ENCODE data around the gene ADAM23. TPM values are rescaled to one million over a fixed set of nuclear protein-coding genes. Genes with fewer than 3 reads are reported as not detected.

ADAM23 gene
- total RNA-seq, 4 donors from 2014 or later, result 0.37 to 4.6 (median 2.2) TPM

- ATAC-seq (ENCODE audit: low FRiP score), result no peak
- DNase-seq (ENCODE audit: low spot score), result no peak
- TF ChIP-seq CTCF (IDR thresholded peaks at IDR 0.05), result no peak
Observed at GRCh38 chr2:206619011-206619410, 175.7 kb downstream of the ADAM23 start.

- TF ChIP-seq CTCF (IDR thresholded peaks at IDR 0.05), result no peak
- ATAC-seq (ENCODE audit: low FRiP score), result no peak
- DNase-seq (ENCODE audit: low spot score), result no peak
Observed at GRCh38 chr2:206626108-206626507, 182.8 kb downstream of the ADAM23 start.

- no peak for TF ChIP-seq CTCF (IDR thresholded peaks at IDR 0.05)
- ATAC-seq (ENCODE audit: low FRiP score) (no peak), DNase-seq (ENCODE audit: low spot score) (no peak)
Observed at GRCh38 chr2:206627632-206628031, 184.3 kb downstream of the ADAM23 start.

GRCh38 chr2:206631340-206631739, 188.0 kb downstream of the ADAM23 start:
- TF ChIP-seq CTCF (IDR thresholded peaks at IDR 0.05), result no peak
- ATAC-seq (ENCODE audit: low FRiP score) (no peak), DNase-seq (ENCODE audit: low spot score) (no peak)

- no peak for ATAC-seq (ENCODE audit: low FRiP score)
- TF ChIP-seq CTCF (IDR thresholded peaks at IDR 0.05), result no peak
- no peak for DNase-seq (ENCODE audit: low spot score)
Observed at GRCh38 chr2:206635015-206635414, 191.7 kb downstream of the ADAM23 start.

- no peak for DNase-seq (ENCODE audit: low spot score)
- ATAC-seq (ENCODE audit: low FRiP score), result no peak
- no peak for TF ChIP-seq CTCF (IDR thresholded peaks at IDR 0.05)
Observed at GRCh38 chr2:206639636-206640035, 196.3 kb downstream of the ADAM23 start.

DNA sequence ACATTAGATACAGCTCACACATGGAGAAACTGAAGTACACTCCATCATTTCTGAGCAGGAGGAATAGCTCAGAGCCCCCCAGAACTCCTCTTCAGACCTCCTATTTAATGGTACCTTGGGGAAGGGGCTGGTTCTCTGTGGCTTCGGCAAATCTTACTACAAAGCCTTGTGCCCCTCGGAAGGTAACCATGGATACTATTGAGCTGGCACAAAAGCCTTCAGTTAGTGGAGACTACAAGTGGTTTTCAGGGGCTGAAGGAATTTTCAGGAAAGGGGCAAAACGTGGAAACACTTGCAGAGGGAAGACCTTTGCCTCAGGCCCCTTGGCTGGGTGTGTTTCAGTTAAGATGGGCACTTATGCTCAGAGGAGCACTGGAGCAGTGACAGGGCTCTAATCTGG, 197.9 kb downstream of the ADAM23 start:
- ATAC-seq (ENCODE audit: low FRiP score) (no peak), DNase-seq (ENCODE audit: low spot score) (no peak)
- TF ChIP-seq CTCF (IDR thresholded peaks at IDR 0.05), result no peak

All from omental fat pad (tissue), 4 donors.